D721Med (cell line): ENCODE data around the gene CREB3.

Experiments
- DNase-seq: peaks from one replicate; pipeline ENCODE4 v3.0.0; 2011; ENCODE audit warnings: low spot score; ENCODE audit not compliant: insufficient read length
- FAIRE-seq: peaks from 2 replicates; lab custom pipeline; 2011; peaks lifted over from hg19 to GRCh38; lab: Jason Lieb, UNC
- CTCF ChIP-seq: IDR thresholded peaks from 2 replicates; pipeline ENCODE4 v1.5.1; 2012; ENCODE audit warnings: mild to moderate bottlenecking, control low read depth; ENCODE audit not compliant: insufficient read depth; ENCODE audit errors: missing control alignments

Gene CREB3

GRCh38 chr9:35748858-35749514 is 16.5 kb downstream of the CREB3 start, which contains the start of the genes GBA2 and RGP1:
Gene GBA2, minus strand, starts transcription at chr9:35749228. Its CDS starts 524 bp downstream, at chr9:35748704.
Gene RGP1, plus strand, starts transcription at chr9:35749287. Its CDS starts 469 bp downstream, at chr9:35749756.
- no peak for TF ChIP-seq CTCF
- no peak for DNase-seq
- FAIRE-seq = no peak

DNA sequence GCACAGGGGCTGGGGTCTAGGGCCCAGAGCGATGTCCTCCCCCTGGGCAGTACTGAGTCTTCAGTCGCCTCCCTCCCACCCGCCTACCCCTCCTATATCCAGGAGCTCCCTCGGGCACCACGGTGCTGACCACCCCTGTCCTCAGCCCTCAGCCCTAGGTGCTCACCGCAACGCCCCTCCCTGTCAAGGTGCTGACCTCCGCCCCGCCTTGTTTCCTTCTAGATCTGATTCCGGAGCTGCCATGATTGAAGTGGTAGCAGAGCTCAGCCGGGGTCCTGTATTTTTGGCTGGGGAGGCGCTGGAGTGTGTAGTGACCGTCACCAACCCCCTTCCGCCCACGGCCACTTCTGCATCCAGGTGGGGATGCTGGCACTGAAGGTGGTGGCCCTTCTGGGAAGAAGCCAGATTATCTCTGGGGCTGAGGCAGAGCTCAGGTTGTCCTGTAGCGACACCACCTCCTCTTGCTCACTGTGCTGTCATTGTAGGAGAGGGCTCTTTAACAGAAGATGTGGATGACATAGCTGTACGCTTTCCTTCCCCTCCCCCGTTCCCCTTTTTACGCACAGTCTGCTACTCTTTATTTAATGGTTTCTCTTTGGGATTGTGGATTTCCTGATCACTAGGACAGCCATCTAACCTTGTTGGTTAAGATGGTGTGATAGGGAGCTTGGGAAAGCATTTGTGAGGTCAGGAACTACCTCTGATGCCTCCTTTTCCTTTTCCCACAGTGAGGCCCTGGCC is 17.2 kb downstream of the CREB3 start:
- DNase-seq (no peak), FAIRE-seq (no peak)
- TF ChIP-seq CTCF = no peak

DNA sequence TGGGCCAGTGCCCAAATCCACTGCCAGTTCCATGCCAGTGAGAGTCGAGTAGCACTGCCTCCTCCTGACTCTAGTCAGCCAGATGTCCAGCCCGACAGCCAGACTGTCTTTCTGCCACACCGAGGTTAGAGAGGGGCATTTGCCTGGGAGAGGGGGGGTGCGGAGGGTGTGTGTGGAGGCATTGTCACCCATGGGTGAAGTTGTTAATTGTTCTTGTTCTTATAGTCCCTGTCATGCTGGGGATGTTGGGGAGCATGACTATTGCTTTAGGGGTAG is 17.7 kb downstream of the CREB3 start:
- no peak for TF ChIP-seq CTCF
- no peak for DNase-seq
- no peak for FAIRE-seq

DNA sequence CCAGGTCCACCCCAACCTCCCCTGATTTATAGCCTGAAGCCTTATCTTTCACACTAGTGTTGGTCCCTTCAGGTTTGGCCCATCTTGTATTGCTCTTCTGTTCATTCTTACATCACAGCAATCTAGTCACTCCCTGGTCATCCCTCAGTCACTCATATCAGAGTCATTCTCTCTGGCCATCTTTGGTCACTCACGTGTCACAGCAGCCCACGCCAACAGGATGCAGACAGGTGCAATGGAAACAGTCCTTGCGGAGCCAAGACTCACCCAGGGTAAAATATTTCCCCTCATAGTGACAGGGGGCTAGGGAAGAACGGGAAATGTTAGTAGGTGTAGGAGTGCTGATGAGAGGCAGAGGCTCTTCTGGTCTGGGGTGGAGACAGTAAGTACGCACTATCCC is 21.0 kb downstream of the CREB3 start:
- DNase-seq (no peak), FAIRE-seq (no peak)
- TF ChIP-seq CTCF = no peak

DNA sequence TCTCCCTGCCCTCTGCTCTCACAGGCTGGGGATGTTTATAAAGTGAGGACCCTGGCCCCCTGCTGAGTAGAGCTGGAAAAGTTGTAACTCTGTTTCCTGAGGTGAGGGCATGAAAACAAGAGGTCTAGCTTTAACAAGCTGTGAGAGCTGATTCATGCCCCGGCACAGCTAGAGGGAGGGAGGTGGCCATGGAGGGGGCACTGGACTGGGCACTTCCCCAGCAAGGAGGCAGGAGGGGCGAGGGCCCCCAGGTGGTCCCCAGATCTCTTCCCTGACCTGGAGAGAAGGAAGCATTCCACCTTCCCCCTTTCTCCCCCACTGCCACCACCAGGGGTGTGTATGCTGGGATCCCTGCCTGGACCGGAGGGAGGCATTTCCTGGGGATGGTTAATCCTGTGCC is 21.8 kb downstream of the CREB3 start, which contains the start of gene MSMP:
Gene MSMP (minus strand): TSS at position 13 of the 400 bp plus-strand sequence. CDS start 147 bp downstream, outside the sequence.
- no peak for TF ChIP-seq CTCF
- FAIRE-seq = no peak
- no peak for DNase-seq

DNA sequence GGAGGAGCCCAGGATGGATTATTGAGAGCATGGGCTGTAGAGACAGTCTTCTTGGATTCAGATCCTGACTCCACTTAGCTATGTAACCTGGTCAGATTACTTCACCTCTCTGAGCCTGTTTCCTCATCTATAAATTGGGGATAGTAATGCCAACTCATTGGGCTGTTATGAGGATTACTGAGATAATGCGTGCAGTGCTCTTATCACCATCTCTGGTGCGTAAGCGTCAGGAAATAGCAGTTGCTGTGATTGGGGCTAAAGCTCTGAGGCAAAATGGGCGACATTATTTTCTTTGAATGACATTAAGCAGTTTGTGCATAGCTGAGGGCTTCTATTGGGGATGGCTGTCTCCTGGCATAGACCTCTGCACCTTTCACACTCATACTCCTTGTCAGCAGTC is 22.6 kb downstream of the CREB3 start:
- no peak for TF ChIP-seq CTCF
- no peak for DNase-seq
- no peak for FAIRE-seq
